Muscle of back (tissue), 10 donors: ENCODE measurements around the gene APC. TPM values are rescaled to one million over a fixed set of nuclear protein-coding genes. Genes with fewer than 3 reads are reported as not detected.

ENCODE experiments used
- polyA plus RNA-seq, 10 donors: library from polyadenylated mRNA; unstranded; fragments of 120-200 nt; gene quantifications; one replicate each; pipeline ENCODE4 v1.2.1, GENCODE V29; 2013; ENCODE audit not compliant: insufficient read length in 10 of 10

Gene APC
- polyA plus RNA-seq, 10 donors: 21.2 to 31.5 (median 25.9) TPM

Other genes with a start within 250 kb of the APC start
- 10 to 100 TPM; 53.4 to 73.2 (median 66.9) TPM for gene SRP19, start 123.4 kb downstream of the APC start, polyA plus RNA-seq
- 10 to 100 TPM; 61.8 to 89.0 (median 73.7) TPM for gene REEP5, start 184.3 kb downstream of the APC start, polyA plus RNA-seq
- 10 to 100 TPM; 15.1 to 29.1 (median 21.7) TPM for gene DCP2, start 238.9 kb downstream of the APC start, polyA plus RNA-seq